Stimulated activated CD4-positive, alpha-beta T cell treated with anti-CD3 and anti-CD28 coated beads, Interleukin-12 subunit alpha, Interleukin-12 subunit beta, amount 100 ng/mL, for 4 hours (primary cell): ENCODE data around the gene ZSWIM3.
"Not testable (repeated sequence)": the region's sequence is repeated elsewhere in the genome, so short reads cannot be mapped to it uniquely, and the experiment has no call there.

Experiments used
- DNase-seq: peaks from one replicate; pipeline ENCODE4 v3.0.0-alpha.2; 2020

The ZSWIM3 gene

DNA sequence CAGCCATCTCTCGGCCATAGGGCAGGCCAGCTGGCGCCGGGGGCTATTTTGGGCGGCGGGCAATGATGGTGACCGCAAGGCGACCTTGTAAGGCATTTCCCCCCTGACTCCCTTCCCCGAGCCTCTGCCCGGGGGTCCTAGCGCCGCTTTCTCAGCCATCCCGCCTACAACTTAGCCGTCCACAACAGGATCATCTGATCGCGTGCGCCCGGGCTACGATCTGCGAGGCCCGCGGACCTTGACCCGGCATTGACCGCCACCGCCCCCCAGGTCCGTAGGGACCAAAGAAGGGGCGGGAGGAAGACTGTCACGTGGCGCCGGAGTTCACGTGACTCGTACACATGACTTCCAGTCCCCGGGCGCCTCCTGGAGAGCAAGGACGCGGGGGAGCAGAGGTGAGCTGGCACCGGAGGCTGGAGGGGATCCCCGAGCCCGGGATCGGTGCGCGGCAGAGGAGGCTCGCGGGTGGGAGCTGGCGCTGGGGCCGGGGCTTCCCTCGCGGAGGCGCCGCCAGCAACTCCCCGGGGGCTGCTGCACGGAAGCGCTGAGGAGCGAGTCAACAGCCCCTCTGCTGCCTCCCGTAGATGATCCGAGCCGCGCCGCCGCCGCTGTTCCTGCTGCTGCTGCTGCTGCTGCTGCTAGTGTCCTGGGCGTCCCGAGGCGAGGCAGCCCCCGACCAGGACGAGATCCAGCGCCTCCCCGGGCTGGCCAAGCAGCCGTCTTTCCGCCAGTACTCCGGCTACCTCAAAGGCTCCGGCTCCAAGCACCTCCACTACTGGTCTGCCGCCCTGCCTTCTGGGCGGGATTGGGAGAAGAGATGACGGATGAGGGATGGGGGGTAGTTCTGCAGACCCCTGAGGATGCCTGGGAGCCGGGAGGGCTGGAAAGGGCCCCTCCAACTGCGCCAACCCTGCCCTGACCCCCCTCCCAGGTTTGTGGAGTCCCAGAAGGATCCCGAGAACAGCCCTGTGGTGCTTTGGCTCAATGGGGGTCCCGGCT lies 33.9 kb downstream of the ZSWIM3 start, which contains the start of the genes CTSA and NEURL2:
TSS of gene CTSA (plus strand) at position 351 of the 999 bp plus-strand sequence. CDS start at position 585, 234 bp downstream.
TSS of gene NEURL2 (minus strand) at position 224 of the 999 bp plus-strand sequence. CDS start at position 7, 217 bp downstream.
- DNase-seq: peak; percentile 85

GRCh38 chr20:45892049-45892825 lies 34.8 kb downstream of the ZSWIM3 start:
- DNase-seq: no peak

GRCh38 chr20:45892828-45893500 lies 35.5 kb downstream of the ZSWIM3 start:
- no peak for DNase-seq

GRCh38 chr20:45893831-45894230 lies 36.4 kb downstream of the ZSWIM3 start:
- DNase-seq: no peak

- no peak for DNase-seq
Measured at GRCh38 chr20:45894797-45895196, 37.4 kb downstream of the ZSWIM3 start.

DNA sequence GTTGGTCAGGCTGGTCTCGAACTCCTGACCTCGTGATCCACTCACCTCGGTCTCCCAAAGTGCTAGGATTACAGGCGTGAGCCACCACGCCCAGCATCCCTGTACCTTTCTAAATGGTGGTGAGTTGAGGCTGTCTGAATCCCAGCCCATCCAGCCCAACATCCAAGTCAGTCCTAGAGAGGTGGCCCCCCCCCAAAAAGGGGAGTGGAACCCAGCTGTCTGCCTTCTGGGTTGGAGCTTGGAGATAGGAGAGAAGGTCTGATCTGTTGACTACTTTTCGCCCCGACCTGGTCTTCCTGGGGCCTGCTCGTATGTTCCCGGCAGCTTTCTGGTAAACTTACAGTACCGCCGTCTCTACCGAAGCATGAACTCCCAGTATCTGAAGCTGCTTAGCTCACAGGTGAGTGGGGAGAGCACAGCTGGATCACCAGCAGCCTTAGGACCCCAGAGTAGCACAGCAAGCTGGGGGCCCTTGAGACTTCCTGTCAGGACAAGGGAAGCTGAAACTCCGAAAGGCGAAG lies 39.3 kb downstream of the ZSWIM3 start:
- DNase-seq: no peak

- no peak for DNase-seq
Measured at GRCh38 chr20:45897289-45897688, 39.9 kb downstream of the ZSWIM3 start.

DNA sequence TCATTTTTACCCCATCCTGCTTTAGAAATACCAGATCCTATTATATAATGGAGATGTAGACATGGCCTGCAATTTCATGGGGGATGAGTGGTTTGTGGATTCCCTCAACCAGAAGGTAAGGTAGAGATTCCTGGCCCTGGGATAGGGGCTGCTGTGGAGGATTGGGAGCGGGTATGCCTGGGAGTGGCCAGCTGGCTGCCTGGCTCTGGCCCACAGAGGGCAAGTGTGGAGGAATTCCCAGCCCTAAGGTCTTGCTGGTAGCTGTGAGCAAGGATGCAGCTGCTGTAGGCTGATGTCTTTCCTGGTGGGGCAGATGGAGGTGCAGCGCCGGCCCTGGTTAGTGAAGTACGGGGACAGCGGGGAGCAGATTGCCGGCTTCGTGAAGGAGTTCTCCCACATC lies 40.3 kb downstream of the ZSWIM3 start:
- no peak for DNase-seq

GRCh38 chr20:45898285-45898684 lies 40.9 kb downstream of the ZSWIM3 start:
- no peak for DNase-seq

- DNase-seq: no peak
Measured at GRCh38 chr20:45899046-45899835, 41.8 kb downstream of the ZSWIM3 start.

DNA sequence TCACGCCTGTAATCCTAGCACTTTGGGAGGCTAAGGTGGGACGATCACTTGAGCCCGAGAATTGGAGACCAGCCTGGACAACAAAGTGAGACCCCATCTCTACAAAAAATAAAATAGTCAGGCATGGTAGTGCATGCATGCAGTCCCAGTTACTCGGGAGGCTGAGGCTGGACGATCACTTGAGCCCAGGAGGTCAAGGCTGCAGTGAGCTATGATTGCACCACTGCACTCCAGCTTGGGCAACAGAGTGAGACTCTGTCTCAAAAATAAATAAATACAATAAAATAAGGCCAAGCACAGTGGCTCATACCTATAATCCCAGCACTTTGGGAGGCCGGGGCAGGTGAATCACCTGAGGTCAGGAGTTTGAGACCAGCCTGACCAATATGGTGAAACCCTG lies 43.9 kb downstream of the ZSWIM3 start:
- DNase-seq: not testable (repeated sequence)

DNA sequence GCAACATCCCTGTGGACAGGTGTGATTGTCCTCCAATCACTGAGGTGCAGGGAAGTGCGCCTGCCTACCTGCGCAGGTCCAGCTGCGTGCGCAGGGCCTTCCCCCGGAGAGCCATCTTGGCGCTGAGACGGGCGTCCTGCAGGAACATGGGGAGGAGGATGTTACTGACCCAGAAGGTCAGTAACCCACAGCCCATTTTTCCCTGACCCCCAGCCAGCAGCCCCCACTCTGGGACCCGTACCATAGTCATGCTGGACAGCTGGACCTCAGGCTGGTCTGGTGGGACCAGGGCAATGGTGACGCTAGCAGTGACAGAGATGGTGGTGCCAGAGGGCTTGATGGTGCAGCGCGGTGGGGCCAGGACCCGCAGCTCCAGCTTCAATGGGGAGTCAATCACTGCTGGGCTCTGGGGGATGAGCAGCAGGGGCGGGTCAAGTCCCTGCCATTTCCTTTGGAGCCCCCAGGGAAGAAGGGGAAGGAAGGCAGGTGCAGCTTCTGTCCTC lies 44.8 kb downstream of the ZSWIM3 start:
- no peak for DNase-seq

- no peak for DNase-seq
Measured at GRCh38 chr20:45904583-45905504, 47.4 kb downstream of the ZSWIM3 start.

GRCh38 chr20:45905505-45906079 lies 48.2 kb downstream of the ZSWIM3 start:
- no peak for DNase-seq

DNA sequence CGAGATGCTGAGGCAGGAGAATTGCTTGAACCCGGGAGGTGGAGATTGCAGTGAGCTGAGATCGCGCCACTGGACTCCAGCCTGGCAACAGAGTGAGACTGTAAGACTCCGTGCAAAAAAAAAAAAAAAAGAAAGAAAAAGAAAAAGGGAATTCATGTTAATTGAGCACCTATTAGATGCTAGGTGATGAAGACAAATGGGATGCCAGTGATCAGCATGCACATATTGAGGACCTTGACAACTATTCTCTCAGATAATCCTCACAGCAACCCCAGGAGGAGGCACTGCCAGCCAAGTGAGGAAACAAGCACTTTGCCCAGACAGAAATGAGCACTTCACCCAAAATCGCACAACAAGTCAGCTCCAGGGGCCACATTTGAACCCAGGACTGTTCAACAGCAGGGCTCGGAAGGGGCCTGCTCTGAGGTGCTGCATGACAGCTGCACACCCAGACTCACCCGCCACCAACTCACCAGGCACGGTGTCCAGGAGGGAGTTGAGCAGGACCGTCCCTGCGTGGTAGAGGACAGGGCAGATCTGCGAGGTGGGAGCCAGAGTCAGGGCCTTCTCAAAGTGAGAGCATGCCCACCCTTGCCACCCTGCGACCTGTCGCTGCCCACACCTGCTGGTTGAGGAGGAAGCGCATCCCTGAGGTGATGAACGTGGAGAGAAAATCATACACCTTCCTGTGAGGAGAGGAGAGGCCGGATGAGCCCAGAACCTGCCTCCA lies 50.0 kb downstream of the ZSWIM3 start:
- DNase-seq: no peak

GRCh38 chr20:45908084-45908483 lies 50.7 kb downstream of the ZSWIM3 start:
- no peak for DNase-seq

GRCh38 chr20:45909336-45909808 lies 52.0 kb downstream of the ZSWIM3 start:
- DNase-seq: no peak

DNA sequence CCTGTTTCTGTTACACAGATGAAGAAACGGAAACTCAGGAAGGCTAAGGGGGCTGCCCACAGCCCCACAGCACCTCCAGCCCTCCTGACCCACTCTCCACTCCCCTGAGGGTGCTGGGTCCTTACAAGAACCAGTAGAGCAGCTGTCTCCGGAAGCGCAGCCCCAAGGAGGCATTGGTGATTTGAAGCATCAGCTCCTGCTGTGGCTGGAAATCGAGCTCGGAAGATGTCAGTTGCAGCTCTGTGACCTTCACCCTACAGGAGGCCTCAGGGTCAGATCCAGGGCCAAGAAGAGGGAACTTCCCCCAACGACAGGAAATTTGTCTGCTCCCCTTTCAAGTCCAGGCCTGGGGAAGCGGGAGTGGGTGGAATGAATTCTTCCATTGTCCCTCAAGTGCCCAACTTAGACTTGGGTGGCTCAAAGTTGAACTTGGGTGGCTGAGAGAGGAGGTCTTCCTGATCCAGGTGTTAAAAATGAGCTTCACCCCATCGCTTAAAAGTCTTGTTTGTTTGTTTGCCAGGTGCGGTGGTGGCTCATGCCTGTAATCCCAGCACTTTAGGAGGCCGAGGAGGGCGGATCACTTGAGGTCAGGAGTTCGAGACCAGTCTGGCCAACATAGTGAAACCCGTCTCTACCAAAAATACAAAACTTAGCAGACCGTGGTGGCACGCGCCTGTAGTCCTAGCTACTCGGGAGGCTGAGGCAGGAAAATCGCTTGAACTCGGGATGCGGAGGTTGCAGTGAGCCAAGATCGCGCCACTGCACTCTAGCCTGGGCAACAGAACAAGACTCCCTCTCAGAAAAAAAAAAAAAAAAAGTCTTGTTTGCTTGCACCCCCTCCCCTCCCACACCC lies 52.6 kb downstream of the ZSWIM3 start:
- DNase-seq: no peak
